Uterus (tissue), 2 donors: ENCODE results near the gene CDH7.

Experiments used
- POLR2A ChIP-seq, 2 donors: fragments of 450-650 bp; IDR thresholded peaks; one replicate each; pipeline ENCODE4 v1.6.1; 2016; ENCODE audit warnings: antibody characterized with exemption in 2 of 2, mild to moderate bottlenecking in 1 of 2, moderate library complexity in 1 of 2
- TF ChIP-seq, protein P1 (sequence below), 4 experiments: fragments of 200-600 bp in 2 of 4; fragments of 450-650 bp in 2 of 4; sonication (generic) in 2 of 4; IDR thresholded peaks; one replicate each; pipeline ENCODE4 v1.5.1; 2016 to 2019; ENCODE audit warnings: antibody characterized with exemption in 4 of 4, mild to moderate bottlenecking in 2 of 4, moderate library complexity in 1 of 4

DNA sequence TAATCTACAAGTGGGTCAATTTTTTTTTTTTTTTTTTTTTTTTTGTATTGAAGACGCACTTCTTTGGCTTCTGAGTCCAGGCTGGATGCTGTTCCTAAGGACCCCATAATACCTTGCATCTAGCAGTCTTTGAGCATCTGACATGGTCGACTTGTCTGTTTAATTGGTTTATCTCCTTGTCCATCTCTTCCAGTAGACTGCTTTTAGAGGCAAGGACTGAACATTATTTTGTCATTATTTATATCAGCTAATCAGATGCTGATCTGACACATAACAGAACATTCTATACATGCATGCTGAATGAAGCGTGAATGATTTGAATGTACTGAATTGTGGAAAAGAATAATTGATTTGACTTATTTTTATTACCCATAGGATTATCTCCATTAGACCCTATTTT lies 118.7 kb downstream of the CDH7 start:
- TF ChIP-seq, protein P1, sequence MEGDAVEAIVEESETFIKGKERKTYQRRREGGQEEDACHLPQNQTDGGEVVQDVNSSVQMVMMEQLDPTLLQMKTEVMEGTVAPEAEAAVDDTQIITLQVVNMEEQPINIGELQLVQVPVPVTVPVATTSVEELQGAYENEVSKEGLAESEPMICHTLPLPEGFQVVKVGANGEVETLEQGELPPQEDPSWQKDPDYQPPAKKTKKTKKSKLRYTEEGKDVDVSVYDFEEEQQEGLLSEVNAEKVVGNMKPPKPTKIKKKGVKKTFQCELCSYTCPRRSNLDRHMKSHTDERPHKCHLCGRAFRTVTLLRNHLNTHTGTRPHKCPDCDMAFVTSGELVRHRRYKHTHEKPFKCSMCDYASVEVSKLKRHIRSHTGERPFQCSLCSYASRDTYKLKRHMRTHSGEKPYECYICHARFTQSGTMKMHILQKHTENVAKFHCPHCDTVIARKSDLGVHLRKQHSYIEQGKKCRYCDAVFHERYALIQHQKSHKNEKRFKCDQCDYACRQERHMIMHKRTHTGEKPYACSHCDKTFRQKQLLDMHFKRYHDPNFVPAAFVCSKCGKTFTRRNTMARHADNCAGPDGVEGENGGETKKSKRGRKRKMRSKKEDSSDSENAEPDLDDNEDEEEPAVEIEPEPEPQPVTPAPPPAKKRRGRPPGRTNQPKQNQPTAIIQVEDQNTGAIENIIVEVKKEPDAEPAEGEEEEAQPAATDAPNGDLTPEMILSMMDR (IDR thresholded peaks at IDR 0.05), result no peak
- no peak for TF ChIP-seq POLR2A (IDR thresholded peaks at IDR 0.05)
